Erythroblast (primary cell): Measurements from ENCODE around the gene ZNF597.

Source experiments
- GATA1 ChIP-seq: IDR thresholded peaks from 2 replicates; pipeline ENCODE4 v1.6.1; 2011; ENCODE audit warnings: low read depth, mild to moderate bottlenecking, control low read depth, low read length, moderate library complexity
- POLR2A ChIP-seq: IDR thresholded peaks from 2 replicates; pipeline ENCODE4 v1.6.1; 2011; ENCODE audit warnings: mild to moderate bottlenecking, low read length

DNA sequence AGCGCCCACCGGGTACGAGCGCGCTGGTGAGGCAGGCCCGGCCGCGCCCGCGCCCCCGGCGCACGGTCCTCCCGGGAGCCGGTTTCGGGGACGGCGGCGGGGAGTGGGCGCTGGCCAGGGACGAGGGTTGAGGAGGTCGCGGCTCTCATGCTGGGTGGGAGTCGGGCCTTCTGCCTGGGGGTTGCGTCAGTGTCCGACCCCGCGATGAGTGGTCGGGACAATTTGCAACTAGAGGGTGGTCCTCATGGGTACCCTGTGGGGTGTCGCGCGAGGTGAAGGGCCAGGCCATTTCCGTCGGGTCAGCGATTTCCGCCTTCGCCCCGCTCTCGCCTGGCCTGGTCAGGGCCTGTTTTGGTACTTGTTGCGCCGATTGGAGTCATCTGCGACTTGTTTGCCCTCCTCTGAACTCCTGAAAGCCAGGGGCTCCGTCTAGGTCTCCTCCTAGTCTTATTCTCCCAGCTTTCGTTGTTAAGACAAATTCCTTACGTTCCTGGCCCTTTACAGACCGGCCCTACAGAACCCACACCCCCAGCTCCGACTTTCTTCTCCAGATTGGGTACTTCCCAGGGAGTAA lies 15.1 kb upstream of the ZNF597 start:
- no peak for TF ChIP-seq POLR2A
- no peak for TF ChIP-seq GATA1
